ENCODE data around the gene HES1.

GRCh38 chr3:194133661-194134230 lies 2.2 kb upstream of the HES1 start:
- TF ChIP-seq, protein P1, sequence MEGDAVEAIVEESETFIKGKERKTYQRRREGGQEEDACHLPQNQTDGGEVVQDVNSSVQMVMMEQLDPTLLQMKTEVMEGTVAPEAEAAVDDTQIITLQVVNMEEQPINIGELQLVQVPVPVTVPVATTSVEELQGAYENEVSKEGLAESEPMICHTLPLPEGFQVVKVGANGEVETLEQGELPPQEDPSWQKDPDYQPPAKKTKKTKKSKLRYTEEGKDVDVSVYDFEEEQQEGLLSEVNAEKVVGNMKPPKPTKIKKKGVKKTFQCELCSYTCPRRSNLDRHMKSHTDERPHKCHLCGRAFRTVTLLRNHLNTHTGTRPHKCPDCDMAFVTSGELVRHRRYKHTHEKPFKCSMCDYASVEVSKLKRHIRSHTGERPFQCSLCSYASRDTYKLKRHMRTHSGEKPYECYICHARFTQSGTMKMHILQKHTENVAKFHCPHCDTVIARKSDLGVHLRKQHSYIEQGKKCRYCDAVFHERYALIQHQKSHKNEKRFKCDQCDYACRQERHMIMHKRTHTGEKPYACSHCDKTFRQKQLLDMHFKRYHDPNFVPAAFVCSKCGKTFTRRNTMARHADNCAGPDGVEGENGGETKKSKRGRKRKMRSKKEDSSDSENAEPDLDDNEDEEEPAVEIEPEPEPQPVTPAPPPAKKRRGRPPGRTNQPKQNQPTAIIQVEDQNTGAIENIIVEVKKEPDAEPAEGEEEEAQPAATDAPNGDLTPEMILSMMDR (conservative IDR thresholded peaks at IDR 0.05 in 1 of 2, IDR thresholded peaks at IDR 0.05 in 1 of 2; ENCODE audit: extremely low read depth in 1 of 2, insufficient read depth in 1 of 2, low read depth in 1 of 2, low read length in 2 of 2) = no peak
- no peak for TF ChIP-seq EZH2 (IDR thresholded peaks at IDR 0.05; ENCODE audit: borderline replicate concordance, low read length)
